ENCODE measurements around the gene MIB1.

DNA sequence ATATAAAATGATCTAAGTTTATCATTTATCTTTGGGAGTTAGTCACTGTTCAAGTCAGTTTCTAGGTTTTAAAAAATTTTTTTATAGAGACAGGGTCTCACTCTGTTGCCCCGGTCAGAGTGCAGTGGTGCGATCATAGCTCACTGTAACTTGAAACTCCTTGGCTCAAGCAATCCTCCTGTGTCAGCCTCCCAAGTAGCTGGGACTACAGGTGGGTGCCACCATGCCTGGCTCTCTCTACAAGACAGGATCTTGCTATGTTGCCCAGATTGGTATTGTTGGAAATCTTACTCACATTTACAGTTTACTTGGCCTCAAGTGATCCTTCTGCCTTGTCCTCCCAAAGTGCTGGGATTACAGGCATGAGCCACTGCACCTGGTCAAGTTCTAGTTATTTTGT, 74.5 kb downstream of the MIB1 start:
- TF ChIP-seq USF2 (IDR thresholded peaks at IDR 0.05; ENCODE audit: borderline replicate concordance, low read depth, low read length), result no peak
- TF ChIP-seq RCOR1 (conservative IDR thresholded peaks at IDR 0.05; ENCODE audit: low read depth, low read length), result no peak
- TF ChIP-seq EZH2 (IDR thresholded peaks at IDR 0.05; ENCODE audit: borderline replicate concordance, control insufficient read depth, low read depth, low read length), result no peak
- TF ChIP-seq POLR2A (IDR thresholded peaks at IDR 0.05; ENCODE audit: low read depth, low read length), result no peak
- no peak for TF ChIP-seq CTCF (IDR thresholded peaks at IDR 0.05 in 2 of 3, conservative IDR thresholded peaks at IDR 0.05 in 1 of 3; ENCODE audit: control insufficient read depth in 2 of 3, extremely low read depth in 1 of 3, insufficient read depth in 1 of 3, low read depth in 3 of 3, low read length in 3 of 3)
- TF ChIP-seq CEBPB (IDR thresholded peaks at IDR 0.05; ENCODE audit: borderline replicate concordance in 1 of 2, low read depth in 2 of 2, low read length in 2 of 2), result no peak
- no peak for TF ChIP-seq SMC3 (IDR thresholded peaks at IDR 0.05; ENCODE audit: borderline replicate concordance, low read length)
- TF ChIP-seq, protein P1, sequence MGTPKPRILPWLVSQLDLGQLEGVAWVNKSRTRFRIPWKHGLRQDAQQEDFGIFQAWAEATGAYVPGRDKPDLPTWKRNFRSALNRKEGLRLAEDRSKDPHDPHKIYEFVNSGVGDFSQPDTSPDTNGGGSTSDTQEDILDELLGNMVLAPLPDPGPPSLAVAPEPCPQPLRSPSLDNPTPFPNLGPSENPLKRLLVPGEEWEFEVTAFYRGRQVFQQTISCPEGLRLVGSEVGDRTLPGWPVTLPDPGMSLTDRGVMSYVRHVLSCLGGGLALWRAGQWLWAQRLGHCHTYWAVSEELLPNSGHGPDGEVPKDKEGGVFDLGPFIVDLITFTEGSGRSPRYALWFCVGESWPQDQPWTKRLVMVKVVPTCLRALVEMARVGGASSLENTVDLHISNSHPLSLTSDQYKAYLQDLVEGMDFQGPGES (IDR thresholded peaks at IDR 0.05), result no peak
- TF ChIP-seq POLR2AphosphoS5 (IDR thresholded peaks at IDR 0.05; ENCODE audit: low read length), result no peak
- TF ChIP-seq ZNF24 (IDR thresholded peaks at IDR 0.05), result no peak
- no peak for TF ChIP-seq ZBTB40 (IDR thresholded peaks at IDR 0.05; ENCODE audit: borderline replicate concordance)
